Effector memory CD8-positive, alpha-beta T cell (primary cell): Measurements from ENCODE around the gene METTL13.
"Not testable (repeated sequence)": the region's sequence is repeated elsewhere in the genome, so short reads cannot be mapped to it uniquely, and the experiment has no call there.

Experiments used
- ATAC-seq: fragments of 150-1000 bp; cut with Tn5 transposase; replicated peaks from 2 replicates; pipeline ENCODE4 v1.10.0; 2021; ENCODE audit warnings: mild to moderate bottlenecking, moderate library complexity
- DNase-seq, 3 experiments: peaks; one replicate each; pipeline ENCODE4 v3.0.0; 2021
- H3K27ac Mint-ChIP-seq, 2 donors: one replicate each; pipeline ENCODE4 v1.8.0; 2022; ENCODE audit warnings: mild to moderate bottlenecking in 2 of 2, mixed read lengths in 2 of 2, moderate library complexity in 2 of 2
- H3K27me3 Mint-ChIP-seq, 2 donors: one replicate each; pipeline ENCODE4 v1.8.0; 2022; ENCODE audit warnings: mixed read lengths in 2 of 2
- H3K36me3 Mint-ChIP-seq: one replicate; pipeline ENCODE4 v1.8.0; 2022; ENCODE audit warnings: mild to moderate bottlenecking, moderate library complexity, mixed read lengths; ENCODE audit not compliant: insufficient read depth
- H3K4me1 Mint-ChIP-seq, 2 donors: one replicate each; pipeline ENCODE4 v1.8.0; 2022; ENCODE audit warnings: low read depth in 2 of 2, mixed read lengths in 2 of 2
- H3K4me3 Mint-ChIP-seq, 2 donors: one replicate each; pipeline ENCODE4 v1.8.0; 2022; ENCODE audit warnings: mild to moderate bottlenecking in 2 of 2, mixed read lengths in 2 of 2, moderate library complexity in 2 of 2
- H3K9me3 Mint-ChIP-seq, 2 donors: one replicate each; pipeline ENCODE4 v1.8.0; 2022; ENCODE audit warnings: mixed read lengths in 2 of 2

METTL13 gene

GRCh38 chr1:171784784-171785183, 3.3 kb downstream of the METTL13 start:
- DNase-seq, result no peak
- peaks cover 40 to 48% of the 10 kb centered on the region in 2 donors for H3K4me1 Mint-ChIP-seq

GRCh38 chr1:171785766-171786165, 4.3 kb downstream of the METTL13 start:
- DNase-seq (no peak), ATAC-seq (no peak)
- H3K27ac Mint-ChIP-seq, result no peak overlapping the region
- H3K36me3 Mint-ChIP-seq, result peaks cover 54% of the 10 kb centered on the region
- peaks cover 40 to 43% of the 10 kb centered on the region in 2 donors for H3K4me1 Mint-ChIP-seq
- H3K4me3 Mint-ChIP-seq, result no peak overlapping the region
- H3K9me3 Mint-ChIP-seq, result no peaks in the 10 kb centered on the region
- no peaks in the 10 kb centered on the region for H3K27me3 Mint-ChIP-seq

More at GRCh38 chr1:171784784-171785183, 3.3 kb downstream of the METTL13 start:
- Mint-ChIP-seq H3K27ac (peak overlapping the region; percentile 57 to 78), H3K36me3 (peaks cover 46% of the 10 kb centered on the region), H3K4me3 (peak overlapping the region; percentile 47 to 64), H3K9me3 (no peaks in the 10 kb centered on the region), H3K27me3 (no peaks in the 10 kb centered on the region)
- no peak for ATAC-seq

- no peaks in the 10 kb centered on the region for H3K27me3 Mint-ChIP-seq
- no peak for DNase-seq
- H3K4me1 Mint-ChIP-seq, result peaks cover 40 to 46% of the 10 kb centered on the region in 2 donors
- H3K36me3 Mint-ChIP-seq, result peaks cover 54% of the 10 kb centered on the region
- H3K27ac Mint-ChIP-seq, result no peak overlapping the region
- no peak for ATAC-seq
- no peak overlapping the region for H3K4me3 Mint-ChIP-seq
- H3K9me3 Mint-ChIP-seq, result no peaks in the 10 kb centered on the region
Measured at GRCh38 chr1:171786534-171786933, 5.1 kb downstream of the METTL13 start.

- H3K27ac Mint-ChIP-seq, result peak overlapping the region in 1 of 2 donors; percentile 46
- no peaks in the 10 kb centered on the region for H3K27me3 Mint-ChIP-seq
- peaks cover 30 to 34% of the 10 kb centered on the region in 2 donors for H3K4me1 Mint-ChIP-seq
- no peak for ATAC-seq
- H3K36me3 Mint-ChIP-seq, result peaks cover 51% of the 10 kb centered on the region
- DNase-seq, result no peak
- H3K4me3 Mint-ChIP-seq, result no peak overlapping the region
- no peaks in the 10 kb centered on the region for H3K9me3 Mint-ChIP-seq
Measured at GRCh38 chr1:171787686-171788480, 6.4 kb downstream of the METTL13 start.

GRCh38 chr1:171788696-171789095, 7.2 kb downstream of the METTL13 start:
- no peaks in the 10 kb centered on the region for H3K9me3 Mint-ChIP-seq
- H3K4me3 Mint-ChIP-seq, result no peak overlapping the region
- H3K27ac Mint-ChIP-seq, result no peak overlapping the region
- peaks cover 22 to 28% of the 10 kb centered on the region in 2 donors for H3K4me1 Mint-ChIP-seq
- H3K36me3 Mint-ChIP-seq, result peaks cover 51% of the 10 kb centered on the region
- no peak for DNase-seq
- no peak for ATAC-seq
- H3K27me3 Mint-ChIP-seq, result no peaks in the 10 kb centered on the region

GRCh38 chr1:171790318-171790717, 8.9 kb downstream of the METTL13 start:
- Mint-ChIP-seq H3K27ac (peak overlapping the region in 1 of 2 donors; percentile 20), H3K36me3 (peaks cover 61% of the 10 kb centered on the region), H3K4me1 (peaks cover 18 to 23% of the 10 kb centered on the region in 2 donors), H3K9me3 (no peaks in the 10 kb centered on the region), H3K27me3 (no peaks in the 10 kb centered on the region), H3K4me3 (no peak overlapping the region)
- ATAC-seq, result no peak
- DNase-seq, result no peak

- DNase-seq (no peak), ATAC-seq (no peak)
- no peaks in the 10 kb centered on the region for H3K27me3 Mint-ChIP-seq
- H3K36me3 Mint-ChIP-seq, result peaks cover 55% of the 10 kb centered on the region
- peak overlapping the region in 1 of 2 donors; percentile 18 for H3K27ac Mint-ChIP-seq
- H3K9me3 Mint-ChIP-seq, result no peaks in the 10 kb centered on the region
- peaks cover 10 to 18% of the 10 kb centered on the region in 2 donors for H3K4me1 Mint-ChIP-seq
- no peak overlapping the region for H3K4me3 Mint-ChIP-seq
Measured at GRCh38 chr1:171792656-171793369, 11.4 kb downstream of the METTL13 start.

GRCh38 chr1:171793636-171794035, 12.2 kb downstream of the METTL13 start:
- Mint-ChIP-seq H3K4me3 (no peak overlapping the region), H3K36me3 (peaks cover 58% of the 10 kb centered on the region), H3K9me3 (no peaks in the 10 kb centered on the region), H3K27ac (peak overlapping the region in 1 of 2 donors; percentile 79), H3K27me3 (no peaks in the 10 kb centered on the region), H3K4me1 (peaks cover 8 to 14% of the 10 kb centered on the region in 2 donors)
- no peak for ATAC-seq
- DNase-seq, result no peak

GRCh38 chr1:171794085-171794484, 12.6 kb downstream of the METTL13 start:
- no peaks in the 10 kb centered on the region for H3K9me3 Mint-ChIP-seq
- H3K4me1 Mint-ChIP-seq, result peaks cover 8 to 14% of the 10 kb centered on the region in 2 donors
- peak overlapping the region; percentile 62 to 79 for H3K27ac Mint-ChIP-seq
- H3K36me3 Mint-ChIP-seq, result peaks cover 53% of the 10 kb centered on the region
- no peaks in the 10 kb centered on the region for H3K27me3 Mint-ChIP-seq
- H3K4me3 Mint-ChIP-seq, result no peak overlapping the region
- DNase-seq, result no peak
- peak; percentile 99 for ATAC-seq

- Mint-ChIP-seq H3K9me3 (no peaks in the 10 kb centered on the region), H3K27ac (no peak overlapping the region), H3K4me3 (no peak overlapping the region), H3K27me3 (no peaks in the 10 kb centered on the region), H3K4me1 (peaks cover 6 to 9% of the 10 kb centered on the region in 2 donors), H3K36me3 (peaks cover 34% of the 10 kb centered on the region)
- no peak for ATAC-seq
- DNase-seq, result no peak
Measured at GRCh38 chr1:171796592-171796991, 15.1 kb downstream of the METTL13 start.

- H3K4me1 Mint-ChIP-seq, result peaks cover 6 to 9% of the 10 kb centered on the region in 2 donors
- ATAC-seq, result no peak
- H3K36me3 Mint-ChIP-seq, result peaks cover 33% of the 10 kb centered on the region
- H3K9me3 Mint-ChIP-seq, result no peaks in the 10 kb centered on the region
- H3K27ac Mint-ChIP-seq, result no peak overlapping the region
- no peaks in the 10 kb centered on the region for H3K27me3 Mint-ChIP-seq
- no peak overlapping the region for H3K4me3 Mint-ChIP-seq
- no peak for DNase-seq
Measured at GRCh38 chr1:171798311-171798710, 16.9 kb downstream of the METTL13 start.

- peaks cover 33% of the 10 kb centered on the region for H3K36me3 Mint-ChIP-seq
- H3K27me3 Mint-ChIP-seq, result no peaks in the 10 kb centered on the region
- no peak overlapping the region for H3K27ac Mint-ChIP-seq
- ATAC-seq (no peak), DNase-seq (no peak)
- no peaks in the 10 kb centered on the region for H3K9me3 Mint-ChIP-seq
- H3K4me1 Mint-ChIP-seq, result peaks cover 6% of the 10 kb centered on the region in 2 donors
- H3K4me3 Mint-ChIP-seq, result no peak overlapping the region
Measured at GRCh38 chr1:171798765-171799164, 17.3 kb downstream of the METTL13 start.

- Mint-ChIP-seq H3K4me1 (peaks cover 2% of the 10 kb centered on the region in 2 donors), H3K9me3 (no peaks in the 10 kb centered on the region), H3K4me3 (no peak overlapping the region), H3K27me3 (no peaks in the 10 kb centered on the region), H3K36me3 (peaks cover 30% of the 10 kb centered on the region), H3K27ac (peak overlapping the region in 1 of 2 donors; percentile 20)
- ATAC-seq (no peak), DNase-seq (no peak)
Measured at GRCh38 chr1:171799166-171799565, 17.7 kb downstream of the METTL13 start.

- not testable (repeated sequence) for ATAC-seq, H3K9me3 Mint-ChIP-seq, H3K4me1 Mint-ChIP-seq, H3K27me3 Mint-ChIP-seq, DNase-seq, H3K4me3 Mint-ChIP-seq
- Mint-ChIP-seq H3K36me3 (peaks cover 25% of the 10 kb centered on the region), H3K27ac (peak overlapping the region; percentile 15 to 20)
Measured at GRCh38 chr1:171799698-171800097, 18.2 kb downstream of the METTL13 start.
